Esophagus muscularis mucosa (tissue), 3 donors: ENCODE results near the gene LCORL.

Experiments
- CTCF ChIP-seq, 3 experiments: fragments of 200-600 bp in 2 of 3; fragments of 450-650 bp in 1 of 3; sonication (generic) in 2 of 3; IDR thresholded peaks; one replicate each; pipeline ENCODE4 v1.5.1; 2017 to 2019; ENCODE audit warnings: antibody characterized with exemption in 3 of 3, mild to moderate bottlenecking in 2 of 3, moderate library complexity in 1 of 3
- POLR2A ChIP-seq: fragments of 450-650 bp; IDR thresholded peaks from one replicate; pipeline ENCODE4 v1.6.1; 2017; ENCODE audit warnings: antibody characterized with exemption, moderate library complexity, mild to moderate bottlenecking, low read depth

- no peak for TF ChIP-seq POLR2A
- no peak for TF ChIP-seq CTCF (IDR thresholded peaks at IDR 0.05)
Observed at GRCh38 chr4:17995165-17995564, 26.4 kb downstream of the LCORL start.
